SK-N-SH (cell line): ENCODE measurements around the gene JAZF1.

Experiments
- CTCF ChIP-seq: fragments of 200-600 bp; sonication (generic); IDR thresholded peaks from 2 replicates; pipeline ENCODE4 v1.6.1; 2017; ENCODE audit warnings: antibody characterized with exemption, mild to moderate bottlenecking, moderate library complexity
- JUND ChIP-seq: IDR thresholded peaks from 2 replicates; pipeline ENCODE4 v1.4.0; 2012
- NFIC ChIP-seq: IDR thresholded peaks from 2 replicates; pipeline ENCODE4 v1.4.0; 2012; ENCODE audit warnings: borderline replicate concordance
- POLR2AphosphoS5 ChIP-seq: IDR thresholded peaks from 2 replicates; pipeline ENCODE4 v1.6.1; 2012; ENCODE audit warnings: low read depth, low read length

GRCh38 chr7:27966219-27966780 lies 214.3 kb downstream of the JAZF1 start:
- TF ChIP-seq JUND (no peak), CTCF (no peak), NFIC (no peak), POLR2AphosphoS5 (no peak)
